Panc1 (cell line): Measurements from ENCODE around the gene LRRC61. TPM values are rescaled to one million over a fixed set of nuclear protein-coding genes. Genes with fewer than 3 reads are reported as not detected.
A peak's percentile ranks its signal among the peaks of the same experiment; 100 is the strongest.

ENCODE experiments used
- ATAC-seq: fragments of 200-7000 bp; cut with Tn5 transposase; 2 replicates; pipeline ENCODE4 v1.9.1; 2020; ENCODE audit warnings: mild to moderate bottlenecking, moderate library complexity
- BruUV-seq: library from RNA; stranded (reverse); fragments of 400-500 nt; replicated peaks from 2 replicates; lab custom pipeline; 2021; lab: Mats Ljungman, UMichigan
- CTCF ChIA-PET: fragments of 300-600 bp; sonication (Branson Sonifier 250); formaldehyde crosslinking; loops from one replicate; lab custom pipeline; 2022; ENCODE audit warnings: antibody characterized with exemption; lab: Charles Lee
- POLR2A ChIA-PET: fragments of 300-600 bp; sonication (Branson Sonifier 250); formaldehyde crosslinking; loops from one replicate; lab custom pipeline; 2022; ENCODE audit warnings: antibody characterized with exemption; lab: Charles Lee
- DNase-seq: peaks from one replicate; pipeline ENCODE4 v3.0.0-alpha.2; 2010; ENCODE audit warnings: low read depth, low spot score
- H3K27ac ChIP-seq: 2 replicates; pipeline ENCODE4 v1.5.1; 2011; ENCODE audit warnings: mild to moderate bottlenecking, low read length, inconsistent platforms
- H3K27me3 ChIP-seq: fragments of 200-500 bp; sonication (Bioruptor generic); 2 replicates; pipeline ENCODE4 v1.6.0; 2014; ENCODE audit warnings: low read length, inconsistent platforms; ENCODE audit not compliant: control insufficient read depth, insufficient read depth
- H3K36me3 ChIP-seq: fragments of 200-500 bp; sonication (Bioruptor generic); 2 replicates; pipeline ENCODE4 v1.5.1; 2014; ENCODE audit warnings: inconsistent platforms, mild to moderate bottlenecking, low read length, moderate library complexity; ENCODE audit not compliant: control insufficient read depth, insufficient read depth
- H3K4me1 ChIP-seq: 2 replicates; pipeline ENCODE4 v1.5.1; 2011; ENCODE audit warnings: inconsistent platforms, mild to moderate bottlenecking, low read length, moderate library complexity; ENCODE audit not compliant: control insufficient read depth, insufficient read depth
- H3K4me3 ChIP-seq, 2 experiments: 2 replicates each; pipeline ENCODE4 v1.5.1; 2011 to 2012; ENCODE audit warnings: low read depth in 2 of 2, low read length in 2 of 2, mild to moderate bottlenecking in 2 of 2, inconsistent platforms in 1 of 2, moderate library complexity in 1 of 2
- H3K9me3 ChIP-seq: fragments of 200-500 bp; sonication (Bioruptor generic); 2 replicates; pipeline ENCODE4 v1.5.1; 2014; ENCODE audit warnings: low read depth, mild to moderate bottlenecking, inconsistent platforms, low read length, moderate library complexity; ENCODE audit not compliant: control insufficient read depth, insufficient read depth
- POLR2AphosphoS5 ChIP-seq: IDR thresholded peaks from 2 replicates; pipeline ENCODE4 v1.6.1; 2012; ENCODE audit warnings: mild to moderate bottlenecking, low read depth, low read length, moderate library complexity
- SIN3A ChIP-seq: IDR thresholded peaks from 2 replicates; pipeline ENCODE4 v1.6.1; 2012; ENCODE audit warnings: low read depth, mild to moderate bottlenecking, low read length, moderate library complexity, borderline replicate concordance; ENCODE audit not compliant: insufficient read depth
- TCF7L2 ChIP-seq: IDR thresholded peaks from 2 replicates; pipeline ENCODE4 v1.6.1; 2011; ENCODE audit warnings: mild to moderate bottlenecking, low read depth, low read length, inconsistent platforms
- in situ Hi-C: cut with HindIII; loops from 2 replicates; pipeline ENCODE4 v1.10.0; 2016; ENCODE audit warnings: low sequenced_read_pairs, low pct_unique_long_range_greater_than_20kb
- intact Hi-C: fragments of 100-400 bp; cut with micrococcal nuclease; formaldehyde crosslinking; loops from one replicate; pipeline ENCODE4 v1.10.0; 2022; ENCODE audit not compliant: unreplicated experiment
- total RNA-seq: library from RNA; stranded (reverse); gene quantifications from one replicate; pipeline ENCODE4 v1.2.1, GENCODE V29; 2021; ENCODE audit not compliant: unreplicated experiment
- TF ChIP-seq, protein P1 (sequence below), 2 experiments: IDR thresholded peaks; 2 replicates each; pipeline ENCODE4 v1.6.1; 2011 to 2012; ENCODE audit warnings: low read depth in 2 of 2, control low read depth in 1 of 2, low read length in 1 of 2, mild to moderate bottlenecking in 1 of 2, moderate library complexity in 1 of 2; ENCODE audit not compliant: insufficient read depth in 1 of 2
- TF ChIP-seq, protein P2 (sequence below): fragments of 450-650 bp; IDR thresholded peaks from 2 replicates; pipeline ENCODE4 v1.5.1; 2017; ENCODE audit warnings: mild to moderate bottlenecking

Gene LRRC61
- total RNA-seq, 1 experiment from 2014 or later, result 13.8 TPM

DNA sequence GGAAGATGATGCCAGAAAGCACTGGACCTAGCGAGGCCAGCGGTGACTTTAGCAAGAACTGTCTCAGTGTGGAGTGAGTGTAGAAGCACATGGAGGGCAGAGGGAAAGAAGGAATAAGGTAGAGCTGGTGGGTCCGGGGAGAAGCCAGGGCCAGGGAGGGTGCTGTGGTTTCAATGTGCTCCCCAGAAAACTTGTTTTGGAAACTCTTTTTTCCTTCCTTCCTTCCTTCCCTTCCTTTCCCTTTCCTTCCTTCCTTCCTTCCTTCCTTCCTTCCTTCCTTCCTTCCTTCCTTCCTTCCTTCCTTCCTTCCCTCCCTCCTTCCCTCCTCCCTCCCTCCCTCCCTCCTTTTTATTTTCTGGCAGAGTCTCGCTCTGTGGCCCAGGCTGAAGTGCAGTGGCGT is 23.8 kb downstream of the LRRC61 start:
- intact Hi-C loops (no loop called here), in situ Hi-C loops (no loop called here)
- H3K4me1 ChIP-seq, result 0 out of 2 replicates have a peak, but pooled peaks cover 5% of the 10 kb centered on the region
- TF ChIP-seq, protein P1, sequence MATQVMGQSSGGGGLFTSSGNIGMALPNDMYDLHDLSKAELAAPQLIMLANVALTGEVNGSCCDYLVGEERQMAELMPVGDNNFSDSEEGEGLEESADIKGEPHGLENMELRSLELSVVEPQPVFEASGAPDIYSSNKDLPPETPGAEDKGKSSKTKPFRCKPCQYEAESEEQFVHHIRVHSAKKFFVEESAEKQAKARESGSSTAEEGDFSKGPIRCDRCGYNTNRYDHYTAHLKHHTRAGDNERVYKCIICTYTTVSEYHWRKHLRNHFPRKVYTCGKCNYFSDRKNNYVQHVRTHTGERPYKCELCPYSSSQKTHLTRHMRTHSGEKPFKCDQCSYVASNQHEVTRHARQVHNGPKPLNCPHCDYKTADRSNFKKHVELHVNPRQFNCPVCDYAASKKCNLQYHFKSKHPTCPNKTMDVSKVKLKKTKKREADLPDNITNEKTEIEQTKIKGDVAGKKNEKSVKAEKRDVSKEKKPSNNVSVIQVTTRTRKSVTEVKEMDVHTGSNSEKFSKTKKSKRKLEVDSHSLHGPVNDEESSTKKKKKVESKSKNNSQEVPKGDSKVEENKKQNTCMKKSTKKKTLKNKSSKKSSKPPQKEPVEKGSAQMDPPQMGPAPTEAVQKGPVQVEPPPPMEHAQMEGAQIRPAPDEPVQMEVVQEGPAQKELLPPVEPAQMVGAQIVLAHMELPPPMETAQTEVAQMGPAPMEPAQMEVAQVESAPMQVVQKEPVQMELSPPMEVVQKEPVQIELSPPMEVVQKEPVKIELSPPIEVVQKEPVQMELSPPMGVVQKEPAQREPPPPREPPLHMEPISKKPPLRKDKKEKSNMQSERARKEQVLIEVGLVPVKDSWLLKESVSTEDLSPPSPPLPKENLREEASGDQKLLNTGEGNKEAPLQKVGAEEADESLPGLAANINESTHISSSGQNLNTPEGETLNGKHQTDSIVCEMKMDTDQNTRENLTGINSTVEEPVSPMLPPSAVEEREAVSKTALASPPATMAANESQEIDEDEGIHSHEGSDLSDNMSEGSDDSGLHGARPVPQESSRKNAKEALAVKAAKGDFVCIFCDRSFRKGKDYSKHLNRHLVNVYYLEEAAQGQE (IDR thresholded peaks at IDR 0.05; ENCODE audit: insufficient read depth in 1 of 2, low read depth in 2 of 2, low read length in 1 of 2), result no peak
- TF ChIP-seq, protein P2, sequence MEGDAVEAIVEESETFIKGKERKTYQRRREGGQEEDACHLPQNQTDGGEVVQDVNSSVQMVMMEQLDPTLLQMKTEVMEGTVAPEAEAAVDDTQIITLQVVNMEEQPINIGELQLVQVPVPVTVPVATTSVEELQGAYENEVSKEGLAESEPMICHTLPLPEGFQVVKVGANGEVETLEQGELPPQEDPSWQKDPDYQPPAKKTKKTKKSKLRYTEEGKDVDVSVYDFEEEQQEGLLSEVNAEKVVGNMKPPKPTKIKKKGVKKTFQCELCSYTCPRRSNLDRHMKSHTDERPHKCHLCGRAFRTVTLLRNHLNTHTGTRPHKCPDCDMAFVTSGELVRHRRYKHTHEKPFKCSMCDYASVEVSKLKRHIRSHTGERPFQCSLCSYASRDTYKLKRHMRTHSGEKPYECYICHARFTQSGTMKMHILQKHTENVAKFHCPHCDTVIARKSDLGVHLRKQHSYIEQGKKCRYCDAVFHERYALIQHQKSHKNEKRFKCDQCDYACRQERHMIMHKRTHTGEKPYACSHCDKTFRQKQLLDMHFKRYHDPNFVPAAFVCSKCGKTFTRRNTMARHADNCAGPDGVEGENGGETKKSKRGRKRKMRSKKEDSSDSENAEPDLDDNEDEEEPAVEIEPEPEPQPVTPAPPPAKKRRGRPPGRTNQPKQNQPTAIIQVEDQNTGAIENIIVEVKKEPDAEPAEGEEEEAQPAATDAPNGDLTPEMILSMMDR, result no peak
- TF ChIP-seq SIN3A (no peak), POLR2AphosphoS5 (no peak), TCF7L2 (no peak)
- H3K27me3 ChIP-seq, result no peaks in the 10 kb centered on the region
- no peak overlapping the region for H3K4me3 ChIP-seq
- ATAC-seq (no peak; the same call in 1 of the 2 replicates), DNase-seq (no peak)
- BruUV-seq, result no TSS peak
- H3K36me3 ChIP-seq, result no peaks in the 10 kb centered on the region
- CTCF ChIA-PET, result interaction anchor here (1.3 kb wide), 1 partner anchor 9 kb away, joined by 7 read pairs; no protein-coding TSS in a partner anchor
- H3K9me3 ChIP-seq, result peaks cover 11% of the 10 kb centered on the region; the same call in 1 of the 2 replicates
- H3K27ac ChIP-seq, result no peak overlapping the region
- POLR2A ChIA-PET, result interaction anchor here (0.7 kb wide), 2 partner anchors 56 to 531 kb away, joined by 4 to 22 read pairs; no protein-coding TSS in a partner anchor

DNA sequence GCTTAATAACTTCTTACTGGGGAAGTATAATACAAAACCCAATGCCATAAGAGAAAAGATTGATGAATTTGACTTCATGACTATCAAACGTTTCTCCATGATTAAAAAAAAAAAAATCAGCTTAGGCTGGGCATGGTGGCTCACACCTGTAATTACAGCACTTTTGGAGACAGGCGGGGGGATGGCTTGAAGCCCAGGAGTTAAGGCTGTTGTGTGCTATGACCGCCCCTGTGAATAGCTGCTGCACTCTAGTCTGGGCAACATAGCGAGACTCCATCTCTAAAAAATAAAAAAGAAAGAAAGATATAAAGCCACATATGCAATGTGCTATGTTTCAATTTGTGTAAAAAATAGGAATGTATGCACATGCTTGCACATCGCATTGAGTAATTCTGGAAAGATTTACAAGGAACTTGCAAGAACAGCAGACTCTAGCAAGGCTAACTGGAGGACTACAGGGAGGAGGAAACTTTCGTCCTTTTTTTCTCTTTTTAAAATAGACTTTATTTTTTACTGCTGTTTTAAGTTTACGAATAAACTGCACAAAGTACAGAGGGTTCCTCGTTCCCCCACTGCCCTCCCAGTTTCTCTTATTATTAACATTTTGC is 28.5 kb downstream of the LRRC61 start:
- no peaks in the 10 kb centered on the region for H3K27me3 ChIP-seq
- H3K4me3 ChIP-seq, result no peak overlapping the region
- H3K4me1 ChIP-seq, result peaks cover 10% of the 10 kb centered on the region; the same call in 1 of the 2 replicates
- no peak overlapping the region for H3K27ac ChIP-seq
- no peaks in the 10 kb centered on the region for H3K9me3 ChIP-seq
- BruUV-seq, result no TSS peak
- in situ Hi-C loops (no loop called here), intact Hi-C loops (no loop called here)
- no peak for TF ChIP-seq POLR2AphosphoS5
- ChIA-PET CTCF (no interaction called here), POLR2A (no interaction called here)
- ATAC-seq (no peak; the same call in 1 of the 2 replicates), DNase-seq (no peak)
- no peaks in the 10 kb centered on the region for H3K36me3 ChIP-seq

DNA sequence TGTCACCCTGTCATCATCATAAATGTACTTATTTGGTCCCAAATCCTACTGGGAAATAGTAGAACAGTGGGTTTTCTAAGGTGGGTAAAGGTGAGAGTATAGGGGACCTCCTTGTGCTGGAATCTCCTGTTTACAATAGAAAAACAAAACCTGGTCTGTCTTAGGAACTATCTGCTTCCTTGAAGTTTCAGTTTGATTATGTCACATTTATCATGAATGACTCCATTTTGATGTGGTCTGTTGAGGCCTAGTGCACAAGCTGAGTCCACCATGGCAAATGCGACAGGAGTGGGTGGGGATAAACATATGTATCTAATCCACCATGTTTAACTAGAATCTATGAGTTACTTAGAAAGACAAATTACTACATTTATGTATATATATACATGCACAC is 32.5 kb downstream of the LRRC61 start:
- H3K27me3 ChIP-seq, result no peaks in the 10 kb centered on the region
- intact Hi-C loops (loop anchor here (2.0 kb wide), 1 partner anchor 65 kb away; no protein-coding TSS in a partner anchor), in situ Hi-C loops (no loop called here)
- H3K4me3 ChIP-seq, result no peak overlapping the region
- POLR2A ChIA-PET, result interaction anchor here (0.6 to 1.0 kb wide), 3 partner anchors 22 to 550 kb away, joined by 3 to 14 read pairs (median 5); no protein-coding TSS in a partner anchor
- H3K9me3 ChIP-seq, result no peaks in the 10 kb centered on the region
- no peak for ATAC-seq
- no TSS peak for BruUV-seq
- TF ChIP-seq, protein P2, result no peak
- TF ChIP-seq TCF7L2, result no peak
- TF ChIP-seq POLR2AphosphoS5, result no peak
- TF ChIP-seq SIN3A, result no peak
- TF ChIP-seq, protein P1 (IDR thresholded peaks at IDR 0.05; ENCODE audit: insufficient read depth in 1 of 2, low read depth in 2 of 2, low read length in 1 of 2), result no peak
- no peaks in the 10 kb centered on the region for H3K36me3 ChIP-seq
- H3K4me1 ChIP-seq, result peaks cover 30% of the 10 kb centered on the region
- CTCF ChIA-PET, result interaction anchor here (0.5 to 1.4 kb wide), 6 partner anchors 9 to 568 kb away, joined by 3 to 7 read pairs (median 6); no protein-coding TSS in a partner anchor
- peak overlapping the region; percentile 40 for H3K27ac ChIP-seq
- DNase-seq, result no peak
